Eye (tissue), 1 donor: ENCODE data around the gene TMEM151B.

Experiments used
- DNase-seq: peaks from one replicate; pipeline ENCODE4 v3.0.0-alpha.2; 2015

TMEM151B gene

DNA sequence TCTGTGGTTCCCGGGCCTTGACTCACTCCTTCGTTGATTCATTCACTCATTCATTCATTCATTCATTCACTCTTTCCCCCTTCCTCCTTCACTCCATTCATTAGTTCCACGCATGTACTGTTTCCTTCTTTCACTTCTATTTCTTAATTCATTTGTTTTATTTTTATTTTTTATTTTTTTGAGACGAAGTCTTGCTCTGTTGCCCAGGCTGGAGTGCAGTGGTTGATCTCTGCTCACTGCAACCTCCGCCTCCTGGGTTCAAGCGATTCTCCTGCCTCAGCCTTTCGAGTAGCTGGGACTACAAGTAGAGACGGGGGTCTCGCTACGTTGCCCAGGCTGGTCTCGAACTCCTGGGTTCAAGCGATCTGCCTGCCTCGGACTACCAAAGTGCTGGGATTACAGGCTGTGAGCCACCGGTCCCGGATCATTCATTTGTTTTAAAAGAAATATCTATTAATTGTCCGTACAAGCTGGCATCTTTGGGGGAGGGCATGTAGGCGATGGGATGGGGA, 4.5 kb upstream of the TMEM151B start:
- no peak for DNase-seq

DNA sequence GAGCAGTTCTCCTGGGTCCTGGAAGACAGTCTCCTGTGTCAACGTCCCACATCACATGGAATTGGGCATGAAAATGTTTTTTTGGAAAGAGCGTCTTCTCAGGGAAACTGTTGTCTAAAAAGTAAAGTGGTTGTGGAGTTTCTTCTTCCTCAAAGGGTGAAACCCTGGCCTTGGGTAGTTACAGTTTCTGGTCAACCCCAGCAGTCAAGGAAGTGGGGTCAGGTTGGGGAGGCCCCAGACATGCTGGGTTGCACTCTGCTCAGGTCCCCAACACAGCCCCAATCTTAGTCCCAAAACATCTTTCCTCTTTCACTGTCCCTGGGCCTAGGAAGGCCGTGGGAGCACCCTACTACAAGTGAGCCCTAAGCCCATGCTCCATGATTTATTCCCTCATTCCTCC, 3.9 kb upstream of the TMEM151B start:
- DNase-seq: no peak

- DNase-seq: no peak
These were observed 3.0 kb upstream of the TMEM151B start for GRCh38 chr6:44267252-44267651.

DNA sequence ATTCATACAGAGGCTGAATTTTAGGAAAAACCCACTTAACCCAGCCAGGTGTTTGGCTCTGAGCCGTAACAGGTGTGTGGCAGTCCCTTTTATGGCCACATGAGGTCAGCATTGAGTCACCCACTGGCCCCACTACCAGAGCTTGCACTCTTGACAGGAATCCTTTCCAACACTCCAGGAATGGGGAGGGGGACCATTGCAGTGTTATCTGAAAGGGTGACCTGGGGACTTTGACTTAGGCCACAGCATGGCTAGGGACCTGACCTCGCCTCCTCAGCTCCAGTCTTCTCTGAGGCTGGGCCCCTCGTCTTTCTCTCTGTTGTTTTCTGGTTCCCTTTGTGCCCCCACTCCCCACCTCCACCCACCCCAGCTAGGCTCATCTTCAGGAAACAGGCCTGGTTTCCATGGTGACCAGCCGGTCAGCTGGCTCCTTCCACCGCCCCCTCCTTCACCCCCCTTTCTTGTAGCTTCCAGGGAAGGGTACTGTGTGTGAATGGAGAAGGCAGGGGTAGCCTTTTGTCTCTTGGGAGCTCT, 2.1 kb upstream of the TMEM151B start:
- peak; percentile 93 for DNase-seq

- DNase-seq: no peak
These were observed 901 bp upstream of the TMEM151B start for GRCh38 chr6:44269178-44269920.

DNA sequence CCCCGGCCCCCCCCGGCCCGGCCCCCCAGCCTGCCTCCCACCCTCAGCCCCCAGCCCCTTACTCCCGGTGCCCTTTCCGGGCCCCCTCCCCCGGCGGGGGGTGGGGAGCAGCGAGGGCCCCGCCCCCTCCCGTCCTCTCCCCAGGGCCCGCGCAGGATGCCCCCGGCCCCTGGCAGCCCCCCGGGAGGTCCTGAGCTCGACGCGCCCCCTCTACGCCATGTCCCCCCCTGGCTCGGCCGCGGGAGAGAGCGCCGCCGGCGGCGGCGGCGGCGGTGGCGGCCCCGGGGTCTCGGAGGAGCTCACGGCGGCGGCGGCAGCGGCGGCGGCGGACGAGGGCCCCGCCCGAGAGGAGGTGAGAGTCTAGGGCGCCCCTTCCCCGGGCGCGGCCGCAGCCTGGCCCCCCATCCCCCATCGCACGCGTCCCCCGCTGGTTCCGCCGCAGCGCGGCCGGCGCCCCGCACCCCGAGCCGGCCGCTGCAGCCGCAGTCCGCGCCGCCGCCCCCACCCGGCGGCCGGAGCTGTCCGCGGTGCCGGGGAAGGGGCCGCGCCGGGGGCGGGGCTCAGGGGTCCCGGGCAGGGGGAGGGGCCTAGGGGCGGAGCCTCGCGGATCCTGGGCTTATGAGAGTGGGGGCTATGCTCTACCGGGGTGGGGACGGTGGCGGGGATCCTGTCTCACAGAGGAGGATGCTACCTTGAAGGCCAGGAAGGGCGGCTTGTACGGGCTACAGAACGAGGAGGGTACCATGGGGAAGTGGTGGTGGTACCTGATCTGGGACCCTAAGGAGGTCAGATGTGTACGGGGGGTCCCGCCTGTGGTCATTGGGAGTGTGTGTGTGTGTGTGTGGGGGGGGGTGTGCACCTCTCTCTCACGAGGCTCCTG, 516 bp downstream of the TMEM151B start:
- peak; percentile 81 for DNase-seq

- DNase-seq: no peak
These were observed 1.1 kb downstream of the TMEM151B start for GRCh38 chr6:44271406-44271723.

GRCh38 chr6:44271914-44272313, 1.7 kb downstream of the TMEM151B start:
- DNase-seq: no peak

GRCh38 chr6:44272529-44272928, 2.3 kb downstream of the TMEM151B start:
- DNase-seq: no peak

- DNase-seq: no peak
These were observed 2.8 kb downstream of the TMEM151B start for GRCh38 chr6:44272999-44273566.

- no peak for DNase-seq
These were observed 3.4 kb downstream of the TMEM151B start for GRCh38 chr6:44273617-44274016.

DNA sequence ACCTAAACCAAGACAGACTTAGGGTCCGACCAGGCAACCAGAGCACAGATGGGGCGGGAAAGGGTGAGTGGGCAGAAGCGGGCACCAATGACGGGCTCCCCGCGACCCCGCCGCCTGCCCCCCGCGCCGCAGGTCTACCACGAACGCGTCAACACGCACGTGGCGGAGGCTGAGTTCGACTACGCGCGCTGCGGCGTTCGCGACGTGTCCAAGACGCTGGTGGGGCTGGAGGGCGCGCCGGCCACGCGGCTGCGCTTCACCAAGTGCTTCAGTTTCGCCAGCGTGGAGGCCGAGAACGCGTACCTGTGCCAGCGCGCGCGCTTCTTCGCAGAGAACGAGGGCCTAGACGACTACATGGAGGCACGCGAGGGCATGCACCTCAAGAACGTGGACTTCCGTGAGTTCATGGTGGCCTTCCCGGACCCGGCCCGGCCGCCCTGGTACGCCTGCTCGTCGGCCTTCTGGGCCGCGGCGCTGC, 5.1 kb downstream of the TMEM151B start:
- DNase-seq: no peak

GRCh38 chr6:44275749-44276648, 5.7 kb downstream of the TMEM151B start:
- DNase-seq: peak; percentile 71

DNA sequence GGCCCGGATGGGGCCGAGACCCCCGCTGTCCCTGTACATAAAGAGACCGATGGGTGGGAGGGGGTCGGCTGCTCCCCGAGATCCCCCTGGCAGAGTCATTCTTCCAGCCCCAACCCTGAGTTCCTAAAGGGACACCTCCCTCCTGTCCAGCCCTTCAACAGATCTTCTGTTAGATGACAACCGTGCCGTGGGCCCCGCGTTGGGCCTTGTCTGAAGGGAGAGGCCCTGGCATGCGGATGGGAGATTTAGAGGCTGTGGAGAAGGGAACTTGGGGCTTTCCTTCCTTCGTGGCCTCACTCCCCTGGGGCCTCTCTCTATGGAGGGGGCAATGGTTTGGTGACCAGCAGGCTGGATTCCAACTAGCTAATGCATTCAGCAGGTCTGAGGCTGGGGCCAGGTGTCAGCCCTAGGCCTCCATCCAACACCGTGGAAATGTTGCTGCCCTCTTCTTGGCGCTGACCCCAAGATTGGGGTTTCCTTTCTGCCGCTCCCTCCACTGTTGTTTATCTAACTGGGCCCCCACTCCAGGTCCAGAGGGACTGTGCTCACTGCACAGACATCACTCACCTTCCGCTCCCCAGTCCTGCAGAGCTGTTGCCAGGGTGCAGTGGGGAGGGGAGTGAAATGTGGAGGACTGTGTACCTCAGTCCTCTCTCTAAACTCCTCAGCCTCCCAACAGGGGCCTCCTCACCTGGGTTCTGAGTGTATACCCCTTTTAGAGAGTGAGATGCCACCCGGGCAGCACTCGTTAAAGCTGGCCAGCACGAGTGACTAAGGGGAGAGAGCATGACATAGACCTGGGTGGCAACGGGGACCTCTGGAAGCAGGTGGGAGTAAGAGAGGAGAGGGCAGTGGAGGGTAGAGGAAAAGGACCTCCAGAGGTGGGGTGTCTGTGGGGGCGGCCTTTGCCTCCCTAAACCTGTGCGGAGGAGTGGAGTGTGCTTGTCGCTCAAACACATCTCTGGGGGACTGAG, 6.7 kb downstream of the TMEM151B start:
- DNase-seq: peak; percentile 42

- no peak for DNase-seq
These were observed 7.5 kb downstream of the TMEM151B start for GRCh38 chr6:44277763-44278162.

DNA sequence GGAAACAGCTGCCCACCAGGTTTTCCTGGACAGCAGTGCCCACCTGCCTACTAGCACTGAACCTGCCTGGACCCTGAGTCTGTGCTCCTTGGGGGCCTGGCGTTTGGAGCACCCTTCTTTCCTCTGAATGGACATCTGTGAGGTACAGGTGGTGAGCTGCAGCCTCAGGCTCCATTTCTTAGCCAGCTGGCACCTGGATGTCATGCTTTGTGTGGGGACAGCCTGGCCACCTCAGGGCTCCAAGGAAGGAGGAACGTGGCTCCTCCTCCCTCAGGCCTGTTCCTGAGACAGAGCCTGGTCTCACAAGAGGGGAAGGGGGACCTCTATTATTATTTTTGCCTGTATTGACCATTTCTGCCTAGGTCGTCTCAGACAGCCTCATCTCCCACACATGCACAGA, 8.1 kb downstream of the TMEM151B start:
- no peak for DNase-seq

GRCh38 chr6:44278774-44279697, 8.8 kb downstream of the TMEM151B start:
- no peak for DNase-seq

GRCh38 chr6:44284121-44284520, 13.9 kb downstream of the TMEM151B start:
- DNase-seq: no peak

DNA sequence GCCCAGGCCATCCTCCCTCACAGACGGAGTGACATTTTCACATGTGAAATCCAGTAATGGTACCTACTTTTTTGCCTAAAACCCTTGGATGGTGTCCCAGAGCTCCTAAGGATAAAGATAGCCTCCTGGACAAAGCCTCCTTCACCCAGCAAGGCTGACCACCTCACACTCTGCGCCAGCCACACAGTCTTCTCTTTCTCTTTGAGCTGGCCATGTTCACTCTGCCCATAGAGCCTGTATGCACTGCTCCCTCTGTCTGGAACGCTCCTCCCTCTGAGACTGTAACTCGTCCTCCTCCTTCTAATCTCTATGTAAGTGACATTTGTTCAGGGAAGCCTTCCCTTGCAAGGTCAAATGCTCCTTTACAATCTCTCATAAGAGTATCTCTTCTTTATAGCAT, 14.6 kb downstream of the TMEM151B start:
- no peak for DNase-seq
